ENCODE results near the gene ABCG1. TPM values are rescaled to one million over a fixed set of nuclear protein-coding genes. Genes with fewer than 3 reads are reported as not detected.

Gene ABCG1
- total and polyA plus RNA-seq, 2 experiments from 2014 or later: 1.3 to 4.4 TPM

- H3F3A ChIP-seq (replicated peaks; ENCODE audit: low read depth): no peaks in the 10 kb centered on the region
- DNase-seq (ENCODE audit: low spot score) (no peak), ATAC-seq (no peak)
- no peaks in the 10 kb centered on the region for H3K79me2 ChIP-seq (replicated peaks; ENCODE audit: insufficient read depth)
- no peaks in the 10 kb centered on the region for H3K4me1 Mint-ChIP-seq
- no peaks in the 10 kb centered on the region for H3K9me3 Mint-ChIP-seq
- no peaks in the 10 kb centered on the region for H3K36me3 Mint-ChIP-seq (ENCODE audit: low read depth)
- H2AFZ ChIP-seq: no peak overlapping the region
- H3K4me2 ChIP-seq: no peak overlapping the region
- no peaks in the 10 kb centered on the region for H3K4me1 ChIP-seq (ENCODE audit: insufficient read depth)
- no peaks in the 10 kb centered on the region for H3K27me3 ChIP-seq (ENCODE audit: insufficient read depth)
- H3K36me3 ChIP-seq (ENCODE audit: insufficient read depth): no peaks in the 10 kb centered on the region
- H4K20me1 ChIP-seq (replicated peaks; ENCODE audit: insufficient read depth): no peaks in the 10 kb centered on the region
- TF ChIP-seq STAT1 (IDR thresholded peaks at IDR 0.05; ENCODE audit: unreplicated experiment) (no peak), NANOG (IDR thresholded peaks at IDR 0.05; ENCODE audit: borderline replicate concordance) (no peak), JUNB (IDR thresholded peaks at IDR 0.05; ENCODE audit: unreplicated experiment) (no peak), ETS1 (IDR thresholded peaks at IDR 0.05) (no peak), EZH2phosphoT487 (IDR thresholded peaks at IDR 0.05; ENCODE audit: unreplicated experiment) (no peak), ZNF462 (CRISPR knock-in tag; IDR thresholded peaks at IDR 0.05) (no peak), EZH2 (IDR thresholded peaks at IDR 0.05; ENCODE audit: low read depth, unreplicated experiment) (no peak)
- TF ChIP-seq, protein P1, sequence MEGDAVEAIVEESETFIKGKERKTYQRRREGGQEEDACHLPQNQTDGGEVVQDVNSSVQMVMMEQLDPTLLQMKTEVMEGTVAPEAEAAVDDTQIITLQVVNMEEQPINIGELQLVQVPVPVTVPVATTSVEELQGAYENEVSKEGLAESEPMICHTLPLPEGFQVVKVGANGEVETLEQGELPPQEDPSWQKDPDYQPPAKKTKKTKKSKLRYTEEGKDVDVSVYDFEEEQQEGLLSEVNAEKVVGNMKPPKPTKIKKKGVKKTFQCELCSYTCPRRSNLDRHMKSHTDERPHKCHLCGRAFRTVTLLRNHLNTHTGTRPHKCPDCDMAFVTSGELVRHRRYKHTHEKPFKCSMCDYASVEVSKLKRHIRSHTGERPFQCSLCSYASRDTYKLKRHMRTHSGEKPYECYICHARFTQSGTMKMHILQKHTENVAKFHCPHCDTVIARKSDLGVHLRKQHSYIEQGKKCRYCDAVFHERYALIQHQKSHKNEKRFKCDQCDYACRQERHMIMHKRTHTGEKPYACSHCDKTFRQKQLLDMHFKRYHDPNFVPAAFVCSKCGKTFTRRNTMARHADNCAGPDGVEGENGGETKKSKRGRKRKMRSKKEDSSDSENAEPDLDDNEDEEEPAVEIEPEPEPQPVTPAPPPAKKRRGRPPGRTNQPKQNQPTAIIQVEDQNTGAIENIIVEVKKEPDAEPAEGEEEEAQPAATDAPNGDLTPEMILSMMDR (conservative IDR thresholded peaks at IDR 0.05; ENCODE audit: low read depth in 2 of 2): no peak
- no peak overlapping the region for H3K4me3 Mint-ChIP-seq
- H3K27me3 Mint-ChIP-seq (ENCODE audit: insufficient read depth, low read depth, poor library complexity): peaks cover 2% of the 10 kb centered on the region
- H3K27ac Mint-ChIP-seq: no peak overlapping the region
- H3K27ac ChIP-seq (ENCODE audit: low read depth): no peak overlapping the region
- no peaks in the 10 kb centered on the region for H3K9me2 ChIP-seq (ENCODE audit: insufficient read depth)
- no peak overlapping the region for H3K4me3 ChIP-seq
Observed at GRCh38 chr21:42171091-42172053, 47.6 kb upstream of the ABCG1 start.

Data from GM23338 (cell line).